ENCODE measurements around the gene FILIP1.

FILIP1 gene

DNA sequence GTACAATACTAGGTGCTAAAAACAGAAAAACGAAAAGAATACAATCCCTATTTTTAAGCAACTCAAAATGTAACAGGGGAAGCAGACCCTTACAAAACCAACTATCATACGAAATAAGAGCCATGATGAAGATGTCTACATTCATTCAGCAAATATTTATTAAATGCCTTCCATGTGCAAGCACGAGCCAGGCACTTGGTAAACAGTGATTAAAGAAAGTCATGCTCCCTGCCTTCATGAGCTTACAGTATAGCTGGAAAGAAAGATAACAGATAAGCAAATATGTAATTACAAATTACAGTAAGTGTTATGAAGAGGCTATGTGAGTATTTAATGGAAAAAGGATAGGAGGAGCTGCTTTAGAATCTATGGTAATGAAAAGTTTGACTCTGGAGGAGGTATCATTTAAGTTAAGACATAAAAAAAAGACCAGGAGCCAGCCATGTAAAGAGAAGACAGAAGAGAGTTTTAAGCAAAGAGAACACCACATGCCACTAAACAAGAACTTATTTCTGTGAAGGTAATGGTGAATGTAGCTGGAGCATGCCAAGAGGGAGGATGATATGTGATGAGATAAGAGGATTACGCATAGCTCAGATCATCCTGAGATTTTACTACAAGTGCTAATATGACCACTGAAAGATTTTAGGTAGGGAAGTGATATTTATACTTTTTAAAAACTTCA lies 230.7 kb downstream of the FILIP1 start:
- H3K9me3 ChIP-seq (ENCODE audit: control insufficient read depth in 1 of 2, low read length in 2 of 2): no peaks in the 10 kb centered on the region
- peaks cover 4 to 28% of the 10 kb centered on the region in 2 donors for H3K36me3 ChIP-seq (ENCODE audit: control insufficient read depth in 1 of 2, insufficient read depth in 2 of 2, low read length in 2 of 2)
- H3K9ac ChIP-seq (ENCODE audit: low read depth in 1 of 2, low read length in 2 of 2): no peak overlapping the region
- no peaks in the 10 kb centered on the region for H3K27me3 ChIP-seq (ENCODE audit: control insufficient read depth in 1 of 2, insufficient read depth in 2 of 2, low read length in 2 of 2)
- no peak overlapping the region for H3K4me3 ChIP-seq (ENCODE audit: low read depth in 1 of 2, low read length in 2 of 2)
- H3K27ac ChIP-seq (ENCODE audit: low read depth, low read length): no peak overlapping the region
- H3K4me1 ChIP-seq (ENCODE audit: control insufficient read depth in 1 of 2, insufficient read depth in 2 of 2, low read length in 2 of 2): peaks cover 6% of the 10 kb centered on the region in 2 donors

DNA sequence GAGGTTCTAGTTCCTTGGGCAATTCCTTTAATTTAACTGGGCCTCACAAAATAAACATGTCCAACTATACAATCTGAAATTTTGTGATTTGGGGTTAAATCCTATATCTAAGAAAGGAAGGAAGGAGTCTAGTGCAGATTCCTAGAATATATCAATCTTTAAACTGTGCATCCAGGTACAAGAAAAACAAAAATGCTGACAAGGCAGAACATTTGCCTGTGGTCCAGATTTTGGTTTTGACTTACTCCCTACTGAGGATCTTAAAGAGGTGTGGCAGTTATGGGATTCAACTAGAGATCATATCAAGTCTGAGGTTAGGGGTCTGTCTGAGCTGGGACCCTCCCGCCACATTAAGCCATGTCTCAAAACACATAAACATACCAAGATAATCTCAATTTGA lies 232.3 kb downstream of the FILIP1 start:
- Histone ChIP-seq H3K27me3 (ENCODE audit: control insufficient read depth in 1 of 2, insufficient read depth in 2 of 2, low read length in 2 of 2) (no peaks in the 10 kb centered on the region), H3K4me1 (ENCODE audit: control insufficient read depth in 1 of 2, insufficient read depth in 2 of 2, low read length in 2 of 2) (no peaks in the 10 kb centered on the region), H3K9me3 (ENCODE audit: control insufficient read depth in 1 of 2, low read length in 2 of 2) (no peaks in the 10 kb centered on the region), H3K27ac (ENCODE audit: low read depth, low read length) (no peak overlapping the region), H3K4me3 (ENCODE audit: low read depth in 1 of 2, low read length in 2 of 2) (no peak overlapping the region), H3K36me3 (ENCODE audit: control insufficient read depth in 1 of 2, insufficient read depth in 2 of 2, low read length in 2 of 2) (peaks cover 7 to 33% of the 10 kb centered on the region in 2 donors), H3K9ac (ENCODE audit: low read depth in 1 of 2, low read length in 2 of 2) (no peak overlapping the region)

DNA sequence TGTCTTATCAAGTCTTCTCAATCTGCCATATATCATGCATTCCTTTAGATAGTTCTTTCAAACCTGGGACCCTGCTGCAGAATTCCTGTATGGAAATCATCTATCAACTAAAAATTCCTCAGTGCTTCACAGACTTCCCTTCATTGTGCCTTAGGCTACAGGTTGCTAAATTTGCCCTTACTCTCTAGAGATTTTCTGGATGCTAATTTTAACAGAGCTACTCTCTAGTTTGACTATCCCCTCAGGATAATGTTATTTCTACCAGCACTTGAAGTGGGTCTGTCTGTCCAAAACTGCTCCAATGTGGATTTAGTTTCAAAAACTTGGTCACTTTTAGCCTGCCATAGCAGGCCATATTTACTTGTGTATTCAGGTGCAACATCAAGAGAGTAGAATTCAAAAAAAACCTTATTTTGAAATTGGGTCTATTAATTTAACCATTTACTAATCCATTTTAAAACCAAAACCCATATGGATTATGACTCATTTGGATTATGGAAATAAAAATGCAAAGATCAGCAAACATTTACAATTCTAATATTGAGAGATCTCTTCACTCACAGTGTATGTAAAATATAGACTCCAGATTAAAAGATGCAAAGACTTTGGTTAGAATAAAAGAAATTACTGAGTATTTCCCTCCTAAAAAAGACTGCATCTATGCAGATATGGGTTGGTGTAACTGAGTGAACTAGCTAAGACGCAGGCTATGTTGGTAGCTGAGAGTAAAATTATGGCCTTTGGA lies 236.1 kb downstream of the FILIP1 start:
- Histone ChIP-seq H3K36me3 (ENCODE audit: control insufficient read depth in 1 of 2, insufficient read depth in 2 of 2, low read length in 2 of 2) (peaks cover 6 to 51% of the 10 kb centered on the region in 2 donors), H3K4me1 (ENCODE audit: control insufficient read depth in 1 of 2, insufficient read depth in 2 of 2, low read length in 2 of 2) (no peaks in the 10 kb centered on the region)

DNA sequence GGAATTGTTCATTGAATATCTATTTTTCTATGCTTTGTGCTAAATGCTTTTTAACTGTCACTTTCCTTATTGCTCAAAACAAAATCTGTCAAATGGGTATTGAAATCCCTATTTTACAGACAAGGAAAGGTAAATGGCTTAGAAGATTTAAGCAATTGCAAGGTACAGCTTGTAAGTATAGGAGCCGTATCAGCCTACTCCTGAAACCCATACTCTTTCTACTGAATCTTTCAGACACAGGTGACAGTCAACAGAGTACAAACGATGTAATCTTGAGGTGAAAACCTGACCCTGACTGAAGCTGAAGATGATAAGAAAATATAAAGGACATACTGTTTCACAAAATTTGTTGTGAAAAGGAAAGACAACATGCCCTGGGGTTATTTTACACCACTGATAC lies 243.0 kb downstream of the FILIP1 start:
- H3K4me3 ChIP-seq (ENCODE audit: low read depth in 1 of 2, low read length in 2 of 2): no peak overlapping the region
- no peaks in the 10 kb centered on the region for H3K9me3 ChIP-seq (ENCODE audit: control insufficient read depth in 1 of 2, low read length in 2 of 2)
- H3K4me1 ChIP-seq (ENCODE audit: control insufficient read depth in 1 of 2, insufficient read depth in 2 of 2, low read length in 2 of 2): no peaks in the 10 kb centered on the region
- no peak overlapping the region for H3K9ac ChIP-seq (ENCODE audit: low read depth in 1 of 2, low read length in 2 of 2)
- peaks cover 3 to 14% of the 10 kb centered on the region in 2 donors for H3K36me3 ChIP-seq (ENCODE audit: control insufficient read depth in 1 of 2, insufficient read depth in 2 of 2, low read length in 2 of 2)
- no peak overlapping the region for H3K27ac ChIP-seq (ENCODE audit: low read depth, low read length)
- H3K27me3 ChIP-seq (ENCODE audit: control insufficient read depth in 1 of 2, insufficient read depth in 2 of 2, low read length in 2 of 2): peaks cover 0 to 4% of the 10 kb centered on the region in 2 donors

More for the DNA sequence above, 236.1 kb downstream of the FILIP1 start:
- Histone ChIP-seq H3K27me3 (ENCODE audit: control insufficient read depth in 1 of 2, insufficient read depth in 2 of 2, low read length in 2 of 2) (no peaks in the 10 kb centered on the region), H3K27ac (ENCODE audit: low read depth, low read length) (no peak overlapping the region), H3K4me3 (ENCODE audit: low read depth in 1 of 2, low read length in 2 of 2) (no peak overlapping the region), H3K9ac (ENCODE audit: low read depth in 1 of 2, low read length in 2 of 2) (no peak overlapping the region), H3K9me3 (ENCODE audit: control insufficient read depth in 1 of 2, low read length in 2 of 2) (no peaks in the 10 kb centered on the region)

DNA sequence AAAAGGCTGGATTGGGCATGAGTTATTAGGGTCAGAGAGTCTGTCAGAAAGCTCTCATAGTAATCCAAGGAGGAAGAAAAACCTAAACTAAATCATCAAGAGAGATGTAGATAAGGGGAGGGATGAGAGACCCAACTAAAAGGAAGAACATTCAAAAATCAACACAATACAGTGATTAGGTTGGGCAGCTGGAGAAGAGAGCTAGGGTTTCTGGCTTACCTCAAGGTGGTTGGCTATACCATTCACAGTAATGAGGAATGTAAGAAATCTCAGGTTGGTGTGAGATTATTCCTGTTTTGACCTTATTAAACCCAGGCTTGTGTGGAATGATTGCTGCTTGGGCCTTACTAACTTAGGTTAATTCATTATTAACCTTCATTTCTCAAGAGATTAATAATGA lies 243.8 kb downstream of the FILIP1 start:
- H3K9ac ChIP-seq (ENCODE audit: low read depth in 1 of 2, low read length in 2 of 2): no peak overlapping the region
- H3K4me3 ChIP-seq (ENCODE audit: low read depth in 1 of 2, low read length in 2 of 2): no peak overlapping the region
- H3K36me3 ChIP-seq (ENCODE audit: control insufficient read depth in 1 of 2, insufficient read depth in 2 of 2, low read length in 2 of 2): peaks cover 0 to 10% of the 10 kb centered on the region in 2 donors
- H3K27ac ChIP-seq (ENCODE audit: low read depth, low read length): no peak overlapping the region
- H3K4me1 ChIP-seq (ENCODE audit: control insufficient read depth in 1 of 2, insufficient read depth in 2 of 2, low read length in 2 of 2): no peaks in the 10 kb centered on the region
- no peaks in the 10 kb centered on the region for H3K9me3 ChIP-seq (ENCODE audit: control insufficient read depth in 1 of 2, low read length in 2 of 2)
- peaks cover 0 to 4% of the 10 kb centered on the region in 2 donors for H3K27me3 ChIP-seq (ENCODE audit: control insufficient read depth in 1 of 2, insufficient read depth in 2 of 2, low read length in 2 of 2)

DNA sequence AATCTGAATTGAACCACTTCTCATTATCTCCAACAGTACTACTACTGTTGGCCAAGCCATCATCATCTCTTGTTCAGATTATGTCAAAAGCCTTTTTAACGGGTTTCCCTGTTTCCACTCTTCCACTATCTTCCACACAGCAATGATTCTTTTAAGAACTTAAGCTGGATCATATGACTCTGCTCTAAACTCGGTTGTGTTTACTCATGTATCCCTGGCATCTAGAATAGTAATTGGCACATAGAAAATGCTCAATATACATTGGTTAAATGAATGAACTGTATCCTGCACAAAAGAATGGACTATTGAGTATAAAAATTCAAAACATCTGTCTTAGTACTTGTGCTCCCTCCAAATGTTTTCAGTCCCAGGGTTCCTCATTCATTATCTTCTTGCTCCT lies 247.2 kb downstream of the FILIP1 start:
- H3K36me3 ChIP-seq (ENCODE audit: control insufficient read depth in 1 of 2, insufficient read depth in 2 of 2, low read length in 2 of 2): no peaks in the 10 kb centered on the region
- H3K9ac ChIP-seq (ENCODE audit: low read depth in 1 of 2, low read length in 2 of 2): no peak overlapping the region
- H3K4me1 ChIP-seq (ENCODE audit: control insufficient read depth in 1 of 2, insufficient read depth in 2 of 2, low read length in 2 of 2): peaks cover under 1 to 1% of the 10 kb centered on the region in 2 donors
- no peak overlapping the region for H3K4me3 ChIP-seq (ENCODE audit: low read depth in 1 of 2, low read length in 2 of 2)
- H3K9me3 ChIP-seq (ENCODE audit: control insufficient read depth in 1 of 2, low read length in 2 of 2): no peaks in the 10 kb centered on the region
- no peak overlapping the region for H3K27ac ChIP-seq (ENCODE audit: low read depth, low read length)
- H3K27me3 ChIP-seq (ENCODE audit: control insufficient read depth in 1 of 2, insufficient read depth in 2 of 2, low read length in 2 of 2): peaks cover 0 to 4% of the 10 kb centered on the region in 2 donors

DNA sequence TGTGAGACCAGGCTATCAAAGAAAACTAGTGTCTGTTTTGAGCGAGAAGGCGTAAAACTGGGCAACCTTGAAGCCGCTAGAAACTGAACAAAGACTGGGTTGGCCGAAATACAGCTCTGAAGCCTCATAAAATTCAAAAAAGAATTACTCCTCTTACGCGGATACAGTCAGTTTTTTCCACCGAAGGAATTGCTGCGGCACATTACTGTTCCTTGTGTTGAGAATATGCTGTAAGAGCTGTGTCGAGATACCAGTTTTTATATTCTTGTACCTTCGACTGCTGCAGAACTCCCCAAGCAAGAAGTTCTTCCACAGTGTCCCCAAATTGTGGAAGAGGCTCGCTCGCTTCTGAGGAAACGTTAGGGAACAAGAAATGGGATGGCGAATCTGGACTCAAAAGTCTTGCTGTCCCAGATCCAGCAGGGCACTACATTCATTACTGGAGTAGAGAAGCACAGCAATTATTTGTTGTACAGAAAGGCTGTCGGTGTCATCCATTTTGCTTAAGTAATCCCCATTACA lies 249.5 kb downstream of the FILIP1 start:
- Histone ChIP-seq H3K36me3 (ENCODE audit: control insufficient read depth in 1 of 2, insufficient read depth in 2 of 2, low read length in 2 of 2) (peaks cover 6 to 21% of the 10 kb centered on the region in 2 donors), H3K9me3 (ENCODE audit: control insufficient read depth in 1 of 2, low read length in 2 of 2) (no peaks in the 10 kb centered on the region), H3K27me3 (ENCODE audit: control insufficient read depth in 1 of 2, insufficient read depth in 2 of 2, low read length in 2 of 2) (peaks cover 0 to 4% of the 10 kb centered on the region in 2 donors), H3K27ac (ENCODE audit: low read depth, low read length) (peak overlapping the region; percentile 60), H3K4me1 (ENCODE audit: control insufficient read depth in 1 of 2, insufficient read depth in 2 of 2, low read length in 2 of 2) (peaks cover 5 to 6% of the 10 kb centered on the region in 2 donors), H3K9ac (ENCODE audit: low read depth in 1 of 2, low read length in 2 of 2) (peak overlapping the region; percentile 86 to 98), H3K4me3 (ENCODE audit: low read depth in 1 of 2, low read length in 2 of 2) (peak overlapping the region; percentile 77 to 99)

DNA sequence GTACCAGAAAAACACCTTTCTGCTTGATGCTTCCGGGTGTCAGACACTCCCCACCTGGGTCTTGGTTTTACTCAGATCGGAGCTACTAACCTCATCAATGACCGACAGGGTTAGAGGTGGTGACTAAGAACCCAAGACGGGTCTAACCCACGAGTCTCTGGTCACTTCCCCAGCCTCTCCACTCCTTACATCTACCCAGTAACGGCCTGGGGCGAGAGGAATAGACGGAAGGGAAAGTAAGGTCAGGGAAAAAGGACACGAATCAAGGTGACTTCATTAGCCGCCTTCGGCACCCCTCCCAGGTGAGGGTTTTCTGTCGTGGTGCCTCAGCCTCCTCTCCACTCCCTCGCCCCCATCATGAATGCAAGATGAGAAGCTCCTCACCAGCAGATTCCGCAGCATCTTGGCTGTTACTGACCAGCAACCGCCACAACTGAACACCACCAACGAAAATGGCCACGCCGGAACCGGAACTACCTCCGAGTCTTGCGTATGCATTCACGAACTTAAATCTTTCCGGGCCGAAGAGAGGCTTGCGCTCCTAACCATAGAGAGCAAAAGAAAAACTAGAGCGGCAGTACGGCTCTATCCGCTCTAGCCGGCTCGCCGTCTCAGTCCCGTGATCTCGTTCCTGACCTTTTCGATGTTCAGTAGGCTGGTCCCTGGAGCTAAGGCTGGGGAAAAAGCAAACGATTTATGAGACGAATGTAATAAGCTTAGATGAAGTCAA lies 250.1 kb downstream of the FILIP1 start, which contains the start of gene COX7A2:
TSS of gene COX7A2 (minus strand) at position 469 of the 730 bp plus-strand sequence. CDS start at position 402, 67 bp downstream.
- H3K27ac ChIP-seq (ENCODE audit: low read depth, low read length): peak within 1 kb of the TSS; percentile 63
- peaks cover 5 to 6% of the 10 kb centered on the region in 2 donors for H3K4me1 ChIP-seq (ENCODE audit: control insufficient read depth in 1 of 2, insufficient read depth in 2 of 2, low read length in 2 of 2)
- H3K27me3 ChIP-seq (ENCODE audit: control insufficient read depth in 1 of 2, insufficient read depth in 2 of 2, low read length in 2 of 2): peaks cover 0 to 4% of the 10 kb centered on the region in 2 donors
- H3K4me3 ChIP-seq (ENCODE audit: low read depth in 1 of 2, low read length in 2 of 2): peak within 1 kb of the TSS; percentile 77 to 99
- H3K9me3 ChIP-seq (ENCODE audit: control insufficient read depth in 1 of 2, low read length in 2 of 2): no peaks in the 10 kb centered on the region
- H3K36me3 ChIP-seq (ENCODE audit: control insufficient read depth in 1 of 2, insufficient read depth in 2 of 2, low read length in 2 of 2): peaks cover 9 to 27% of the 10 kb centered on the region in 2 donors
- H3K9ac ChIP-seq (ENCODE audit: low read depth in 1 of 2, low read length in 2 of 2): peak within 1 kb of the TSS; percentile 86 to 98
